ENCODE measurements around the gene PHACTR4. TPM values are rescaled to one million over a fixed set of nuclear protein-coding genes. Genes with fewer than 3 reads are reported as not detected.

The PHACTR4 gene
- total and polyA plus RNA-seq, 4 donors = 15.1 to 34.9 (median 20.6) TPM

GRCh38 chr1:28503117-28503516 lies 133.6 kb downstream of the PHACTR4 start:
- TF ChIP-seq, protein P1, sequence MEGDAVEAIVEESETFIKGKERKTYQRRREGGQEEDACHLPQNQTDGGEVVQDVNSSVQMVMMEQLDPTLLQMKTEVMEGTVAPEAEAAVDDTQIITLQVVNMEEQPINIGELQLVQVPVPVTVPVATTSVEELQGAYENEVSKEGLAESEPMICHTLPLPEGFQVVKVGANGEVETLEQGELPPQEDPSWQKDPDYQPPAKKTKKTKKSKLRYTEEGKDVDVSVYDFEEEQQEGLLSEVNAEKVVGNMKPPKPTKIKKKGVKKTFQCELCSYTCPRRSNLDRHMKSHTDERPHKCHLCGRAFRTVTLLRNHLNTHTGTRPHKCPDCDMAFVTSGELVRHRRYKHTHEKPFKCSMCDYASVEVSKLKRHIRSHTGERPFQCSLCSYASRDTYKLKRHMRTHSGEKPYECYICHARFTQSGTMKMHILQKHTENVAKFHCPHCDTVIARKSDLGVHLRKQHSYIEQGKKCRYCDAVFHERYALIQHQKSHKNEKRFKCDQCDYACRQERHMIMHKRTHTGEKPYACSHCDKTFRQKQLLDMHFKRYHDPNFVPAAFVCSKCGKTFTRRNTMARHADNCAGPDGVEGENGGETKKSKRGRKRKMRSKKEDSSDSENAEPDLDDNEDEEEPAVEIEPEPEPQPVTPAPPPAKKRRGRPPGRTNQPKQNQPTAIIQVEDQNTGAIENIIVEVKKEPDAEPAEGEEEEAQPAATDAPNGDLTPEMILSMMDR (IDR thresholded peaks at IDR 0.05; ENCODE audit: control extremely low read depth, extremely low read depth) = no peak
- no peak overlapping the region for H3K4me3 ChIP-seq
- no peak overlapping the region for H3K27ac ChIP-seq (ENCODE audit: low read depth in 1 of 2, low read length in 1 of 2)
- ATAC-seq (ENCODE audit: insufficient read depth, low FRiP score) = no peak
- 74 to 84% methylated on average over 3 of the region's 3 CpGs for WGBS, 2 donors
- peaks cover 0 to 14% (median 3%) of the 10 kb centered on the region in 5 donors for H3K4me1 ChIP-seq (ENCODE audit: control insufficient read depth in 5 of 5, insufficient read depth in 5 of 5, low read length in 5 of 5)
- no peak for DNase-seq
- peaks cover 2 to 6% (median 4%) of the 10 kb centered on the region in 4 donors for H3K36me3 ChIP-seq (ENCODE audit: control insufficient read depth in 4 of 4, insufficient read depth in 4 of 4, low read length in 4 of 4)
- H3K9ac ChIP-seq (ENCODE audit: insufficient read depth in 1 of 2, low read length in 2 of 2) = no peak overlapping the region
- H3K9me3 ChIP-seq (ENCODE audit: control insufficient read depth in 4 of 4, insufficient read depth in 3 of 4, low read length in 3 of 4) = no peaks in the 10 kb centered on the region
- H3K27me3 ChIP-seq (ENCODE audit: control insufficient read depth in 3 of 3, insufficient read depth in 3 of 3, low read length in 2 of 3) = no peaks in the 10 kb centered on the region

GRCh38 chr1:28505406-28506187 lies 136.1 kb downstream of the PHACTR4 start, which contains the start of gene RCC1:
Gene RCC1, plus strand, starts transcription at chr1:28506043. Its CDS starts 23,824 bp downstream, at chr1:28529867.
- Histone ChIP-seq H3K4me3 (peak within 1 kb of the TSS; percentile 92), H3K27ac (ENCODE audit: low read depth in 1 of 2, low read length in 1 of 2) (peak within 1 kb of the TSS; percentile 93 to 94), H3K27me3 (ENCODE audit: control insufficient read depth in 3 of 3, insufficient read depth in 3 of 3, low read length in 2 of 3) (no peaks in the 10 kb centered on the region), H3K9ac (ENCODE audit: insufficient read depth in 1 of 2, low read length in 2 of 2) (peak within 1 kb of the TSS; percentile 81 to 96), H3K36me3 (ENCODE audit: control insufficient read depth in 4 of 4, insufficient read depth in 4 of 4, low read length in 4 of 4) (peaks cover 18 to 29% (median 26%) of the 10 kb centered on the region in 4 donors), H3K9me3 (ENCODE audit: control insufficient read depth in 4 of 4, insufficient read depth in 3 of 4, low read length in 3 of 4) (no peaks in the 10 kb centered on the region), H3K4me1 (ENCODE audit: control insufficient read depth in 5 of 5, insufficient read depth in 5 of 5, low read length in 5 of 5) (peaks cover 9 to 32% (median 15%) of the 10 kb centered on the region in 5 donors)
- DNase-seq = peak; percentile 98 to 100 (median 99)
- TF ChIP-seq, protein P1 (IDR thresholded peaks at IDR 0.05; ENCODE audit: control extremely low read depth, extremely low read depth) = no peak
- WGBS, 2 donors = 0 to 2% methylated on average over 41 of the region's 41 CpGs
- ATAC-seq (ENCODE audit: insufficient read depth, low FRiP score) = peak; percentile 87

DNA sequence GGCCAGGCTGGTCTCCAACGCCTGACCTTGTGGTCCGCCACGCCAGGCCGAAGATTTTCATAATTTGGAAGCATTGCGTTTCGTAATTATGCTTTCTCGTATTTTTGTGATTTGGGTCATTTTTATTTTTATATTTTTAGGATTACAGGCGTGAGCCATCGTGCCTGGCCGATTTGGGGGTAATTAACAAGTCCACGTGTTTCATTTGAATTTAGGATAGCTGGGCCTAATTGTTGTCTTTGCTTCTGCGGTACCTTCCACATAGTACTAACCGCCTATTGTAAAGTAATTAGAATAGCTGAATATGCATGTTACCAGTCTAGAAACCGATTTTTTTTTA lies 137.3 kb downstream of the PHACTR4 start:
- Histone ChIP-seq H3K27ac (ENCODE audit: low read depth in 1 of 2, low read length in 1 of 2) (peak overlapping the region; percentile 83 to 88), H3K4me3 (peak overlapping the region; percentile 92), H3K27me3 (ENCODE audit: control insufficient read depth in 3 of 3, insufficient read depth in 3 of 3, low read length in 2 of 3) (no peaks in the 10 kb centered on the region), H3K36me3 (ENCODE audit: control insufficient read depth in 4 of 4, insufficient read depth in 4 of 4, low read length in 4 of 4) (peaks cover 22 to 35% (median 31%) of the 10 kb centered on the region in 4 donors), H3K9ac (ENCODE audit: insufficient read depth in 1 of 2, low read length in 2 of 2) (peak overlapping the region; percentile 41 to 96), H3K9me3 (ENCODE audit: control insufficient read depth in 4 of 4, insufficient read depth in 3 of 4, low read length in 3 of 4) (no peaks in the 10 kb centered on the region), H3K4me1 (ENCODE audit: control insufficient read depth in 5 of 5, insufficient read depth in 5 of 5, low read length in 5 of 5) (peaks cover 9 to 32% (median 15%) of the 10 kb centered on the region in 5 donors)
- TF ChIP-seq, protein P1 (IDR thresholded peaks at IDR 0.05; ENCODE audit: control extremely low read depth, extremely low read depth) = no peak
- DNase-seq (no peak), ATAC-seq (ENCODE audit: insufficient read depth, low FRiP score) (no peak)
- 1 to 3% methylated on average over 14 of the region's 14 CpGs for WGBS, 2 donors
